SK-N-SH (cell line): ENCODE measurements around the gene CTF1. TPM values are rescaled to one million over a fixed set of nuclear protein-coding genes. Genes with fewer than 3 reads are reported as not detected.
A peak's percentile ranks its signal among the peaks of the same experiment; 100 is the strongest.

Source experiments
- CTCF ChIA-PET: fragments of 300-600, 350-600 bp; formaldehyde crosslinking; extraction: SDS; loops from one replicate; lab custom pipeline; 2021; lab: Yijun Ruan, JAX
- POLR2A ChIA-PET: fragments of 350-600 bp; sonication (Branson Sonifier 250); formaldehyde crosslinking; extraction: SDS; loops from one replicate; lab custom pipeline; 2020; ENCODE audit warnings: antibody characterized with exemption, inconsistent platforms; lab: Yijun Ruan, JAX
- DNase-seq: peaks from one replicate; pipeline ENCODE4 v3.0.0; 2012
- H2AFZ ChIP-seq: fragments of 200-600 bp; sonication (generic); 2 replicates; pipeline ENCODE4 v1.8.1; 2016; ENCODE audit warnings: antibody characterized with exemption, mild to moderate bottlenecking, low read depth
- H3F3A ChIP-seq: fragments of 200-600 bp; sonication (generic); replicated peaks from 2 replicates; pipeline ENCODE3; 2016; ENCODE audit warnings: antibody characterized with exemption, mild to moderate bottlenecking; ENCODE audit not compliant: insufficient read depth
- H3K27ac ChIP-seq, 2 experiments: fragments of 200-500 bp in 1 of 2; fragments of 200-600 bp in 1 of 2; sonication (Bioruptor generic) in 1 of 2; sonication (generic), shearing (Covaris generic) in 1 of 2; 2 replicates each; pipeline versions ENCODE4 v1.5.1 to v1.6.1; 2014 to 2016; ENCODE audit warnings: low read depth in 2 of 2, inconsistent platforms in 1 of 2, low read length in 1 of 2, mild to moderate bottlenecking in 1 of 2, mixed read lengths in 1 of 2
- H3K27me3 ChIP-seq: fragments of 200-600 bp; sonication (generic), shearing (Covaris generic); 2 replicates; pipeline ENCODE4 v1.6.1; 2016; ENCODE audit warnings: mixed run types; ENCODE audit not compliant: insufficient read depth
- H3K36me3 ChIP-seq, 2 experiments: fragments of 200-500 bp in 1 of 2; fragments of 200-600 bp in 1 of 2; sonication (Bioruptor generic) in 1 of 2; sonication (generic) in 1 of 2; replicated peaks in 1 of 2; 2 replicates each; pipeline versions ENCODE3 to v1.5.1; 2014 to 2016; ENCODE audit warnings: low read length in 1 of 2, mild to moderate bottlenecking in 1 of 2; ENCODE audit not compliant: insufficient read depth in 2 of 2, control insufficient read depth in 1 of 2
- H3K4me1 ChIP-seq, 2 experiments: fragments of 200-500 bp in 1 of 2; fragments of 200-600 bp in 1 of 2; sonication (Bioruptor generic) in 1 of 2; sonication (generic), shearing (Covaris generic) in 1 of 2; 2 replicates each; pipeline versions ENCODE4 v1.5.1 to v1.6.1; 2014 to 2016; ENCODE audit warnings: low read depth in 1 of 2, low read length in 1 of 2, mixed run types in 1 of 2; ENCODE audit not compliant: insufficient read depth in 2 of 2, control insufficient read depth in 1 of 2
- H3K4me2 ChIP-seq: fragments of 200-600 bp; sonication (generic), shearing (Covaris generic); 2 replicates; pipeline ENCODE4 v1.6.1; 2017; ENCODE audit warnings: mixed run types
- H3K4me3 ChIP-seq, 2 experiments: fragments of 200-500 bp in 1 of 2; fragments of 200-600 bp in 1 of 2; sonication (Bioruptor generic) in 1 of 2; sonication (generic), shearing (Covaris generic) in 1 of 2; 2 replicates each; pipeline versions ENCODE4 v1.5.1 to v1.8.1; 2014 to 2016; ENCODE audit warnings: low read depth in 2 of 2, inconsistent platforms in 1 of 2, low read length in 1 of 2, mild to moderate bottlenecking in 1 of 2, mixed read lengths in 1 of 2, moderate library complexity in 1 of 2
- H3K79me2 ChIP-seq: fragments of 200-600 bp; sonication (generic); 2 replicates; pipeline ENCODE4 v1.8.1; 2017; ENCODE audit warnings: mild to moderate bottlenecking; ENCODE audit not compliant: insufficient read depth
- H3K9ac ChIP-seq: fragments of 200-600 bp; sonication (generic); 2 replicates; pipeline ENCODE4 v1.6.1; 2017; ENCODE audit warnings: mixed run types
- H3K9me2 ChIP-seq: fragments of 200-600 bp; sonication (generic); 2 replicates; pipeline ENCODE4 v1.6.1; 2017; ENCODE audit warnings: mixed run types
- H3K9me3 ChIP-seq: fragments of 200-600 bp; sonication (generic); 2 replicates; pipeline ENCODE4 v1.6.1; 2017; ENCODE audit warnings: mixed run types, mild to moderate bottlenecking, moderate library complexity
- H4K20me1 ChIP-seq: fragments of 200-600 bp; sonication (generic); 2 replicates; pipeline ENCODE4 v1.6.1; 2017; ENCODE audit warnings: mild to moderate bottlenecking, mixed run types; ENCODE audit not compliant: insufficient read depth
- CHD2 ChIP-seq: fragments of 150-350 bp; IDR thresholded peaks from 2 replicates; pipeline ENCODE4 v1.6.1; 2018; ENCODE audit warnings: low read length; ENCODE audit not compliant: partially characterized antibody
- EP300 ChIP-seq, 2 experiments: IDR thresholded peaks; 2 replicates each; pipeline versions ENCODE4 v1.4.0 to v1.6.1; 2012; ENCODE audit warnings: borderline replicate concordance in 1 of 2, low read depth in 1 of 2, low read length in 1 of 2
- GABPA ChIP-seq: IDR thresholded peaks from 2 replicates; pipeline ENCODE4 v1.4.0; 2012; ENCODE audit warnings: low read depth, mild to moderate bottlenecking
- GATA2 ChIP-seq: sonication (generic); formaldehyde crosslinking; IDR thresholded peaks from 2 replicates; pipeline ENCODE4 v1.5.0; 2020; ENCODE audit warnings: mild to moderate bottlenecking, missing genetic modification reagents
- JUND ChIP-seq: IDR thresholded peaks from 2 replicates; pipeline ENCODE4 v1.4.0; 2012
- MEF2A ChIP-seq: IDR thresholded peaks from 2 replicates; pipeline ENCODE4 v1.4.0; 2012; ENCODE audit warnings: low read depth, borderline replicate concordance
- NRF1 ChIP-seq: IDR thresholded peaks from 2 replicates; pipeline ENCODE4 v1.6.1; 2012; ENCODE audit warnings: low read depth, mild to moderate bottlenecking, low read length
- RCOR1 ChIP-seq: fragments of 150-350 bp; IDR thresholded peaks from 2 replicates; pipeline ENCODE4 v1.6.1; 2017; ENCODE audit warnings: antibody characterized with exemption, low read length
- SMC3 ChIP-seq: IDR thresholded peaks from 2 replicates; pipeline ENCODE4 v1.6.1; 2012; ENCODE audit warnings: low read depth, low read length, improper control_type of control experiment
- TAF1 ChIP-seq: IDR thresholded peaks from 2 replicates; pipeline ENCODE4 v1.6.1; 2012; ENCODE audit warnings: low read depth, mild to moderate bottlenecking, low read length, moderate library complexity, borderline replicate concordance
- WGBS: methylation state at CpG from one replicate; pipeline ENCODE4 v1.1.6; 2017; ENCODE audit warnings: low lambda C conversion rate; 5-methylcytosine and 5-hydroxymethylcytosine counted together
- polyA plus RNA-seq, 3 experiments: library from polyadenylated mRNA; depleted of rRNA; stranded (reverse); fragments of >200 nt; gene quantifications; 2 replicates each; pipeline ENCODE4 v1.2.3, GENCODE V29; 2012
- TF ChIP-seq, protein P1 (sequence below): IDR thresholded peaks from 2 replicates; pipeline ENCODE4; 2012
- TF ChIP-seq, protein P2 (sequence below): fragments of 200-600 bp; sonication (generic); IDR thresholded peaks from 2 replicates; pipeline ENCODE4 v1.6.1; 2017; ENCODE audit warnings: antibody characterized with exemption, mild to moderate bottlenecking, moderate library complexity
- TF ChIP-seq, protein P3 (sequence below): fragments of 150-350 bp; IDR thresholded peaks from 2 replicates; pipeline ENCODE4 v1.6.1; 2017; ENCODE audit warnings: antibody characterized with exemption, low read length, low read depth, borderline replicate concordance

CTF1 gene
- polyA plus RNA-seq, 1 of the 3 experiments (the other 2 are of a cell fraction): 45.7 TPM

DNA sequence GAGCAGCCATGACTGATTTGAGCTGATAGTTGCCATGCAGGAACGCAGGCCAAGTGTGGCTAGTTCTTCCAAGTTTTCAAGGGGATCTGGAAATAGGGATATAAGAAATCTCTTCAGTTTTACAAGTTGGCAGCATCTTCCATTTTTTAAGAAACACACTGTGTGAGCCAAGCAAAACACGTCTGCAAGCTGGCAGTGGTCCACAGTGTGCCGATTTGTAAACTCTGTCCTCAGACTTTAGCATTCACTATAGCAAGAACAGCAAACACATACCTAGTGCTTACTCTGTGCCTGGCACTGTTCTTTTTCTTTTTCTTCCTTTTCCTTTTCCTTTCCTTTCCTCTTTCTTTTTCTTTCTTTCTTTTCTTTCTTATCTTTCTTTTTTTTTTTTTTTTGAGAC, 55.3 kb downstream of the CTF1 start:
- no peak for DNase-seq
- Histone ChIP-seq H3K4me3 (no peak overlapping the region), H3K4me1 (peaks cover 0 to 32% of the 10 kb centered on the region in 2 experiments; a peak in 1 of 4 replicates), H3K27me3 (no peaks in the 10 kb centered on the region), H3F3A (peaks cover 57% of the 10 kb centered on the region), H3K4me2 (no peak overlapping the region), H2AFZ (no peak overlapping the region), H3K79me2 (peaks cover 12% of the 10 kb centered on the region), H3K9me3 (no peaks in the 10 kb centered on the region), H3K9ac (no peak overlapping the region), H3K27ac (no peak overlapping the region), H4K20me1 (no peaks in the 10 kb centered on the region), H3K9me2 (no peaks in the 10 kb centered on the region), H3K36me3 (peaks cover 0 to 5% of the 10 kb centered on the region in 2 experiments)
- 65% methylated on average over 3 of the region's 3 CpGs for WGBS
- TF ChIP-seq, protein P1, sequence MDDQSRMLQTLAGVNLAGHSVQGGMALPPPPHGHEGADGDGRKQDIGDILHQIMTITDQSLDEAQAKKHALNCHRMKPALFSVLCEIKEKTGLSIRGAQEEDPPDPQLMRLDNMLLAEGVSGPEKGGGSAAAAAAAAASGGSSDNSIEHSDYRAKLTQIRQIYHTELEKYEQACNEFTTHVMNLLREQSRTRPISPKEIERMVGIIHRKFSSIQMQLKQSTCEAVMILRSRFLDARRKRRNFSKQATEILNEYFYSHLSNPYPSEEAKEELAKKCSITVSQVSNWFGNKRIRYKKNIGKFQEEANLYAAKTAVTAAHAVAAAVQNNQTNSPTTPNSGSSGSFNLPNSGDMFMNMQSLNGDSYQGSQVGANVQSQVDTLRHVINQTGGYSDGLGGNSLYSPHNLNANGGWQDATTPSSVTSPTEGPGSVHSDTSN: no peak
- TF ChIP-seq, protein P2, sequence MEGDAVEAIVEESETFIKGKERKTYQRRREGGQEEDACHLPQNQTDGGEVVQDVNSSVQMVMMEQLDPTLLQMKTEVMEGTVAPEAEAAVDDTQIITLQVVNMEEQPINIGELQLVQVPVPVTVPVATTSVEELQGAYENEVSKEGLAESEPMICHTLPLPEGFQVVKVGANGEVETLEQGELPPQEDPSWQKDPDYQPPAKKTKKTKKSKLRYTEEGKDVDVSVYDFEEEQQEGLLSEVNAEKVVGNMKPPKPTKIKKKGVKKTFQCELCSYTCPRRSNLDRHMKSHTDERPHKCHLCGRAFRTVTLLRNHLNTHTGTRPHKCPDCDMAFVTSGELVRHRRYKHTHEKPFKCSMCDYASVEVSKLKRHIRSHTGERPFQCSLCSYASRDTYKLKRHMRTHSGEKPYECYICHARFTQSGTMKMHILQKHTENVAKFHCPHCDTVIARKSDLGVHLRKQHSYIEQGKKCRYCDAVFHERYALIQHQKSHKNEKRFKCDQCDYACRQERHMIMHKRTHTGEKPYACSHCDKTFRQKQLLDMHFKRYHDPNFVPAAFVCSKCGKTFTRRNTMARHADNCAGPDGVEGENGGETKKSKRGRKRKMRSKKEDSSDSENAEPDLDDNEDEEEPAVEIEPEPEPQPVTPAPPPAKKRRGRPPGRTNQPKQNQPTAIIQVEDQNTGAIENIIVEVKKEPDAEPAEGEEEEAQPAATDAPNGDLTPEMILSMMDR: no peak
- no peak for TF ChIP-seq JUND
- no peak for TF ChIP-seq CHD2
- no peak for TF ChIP-seq MEF2A
- TF ChIP-seq GABPA: no peak
- no peak for TF ChIP-seq EP300 (IDR thresholded peaks at IDR 0.05; ENCODE audit: borderline replicate concordance in 1 of 2, low read depth in 1 of 2, low read length in 1 of 2)
- TF ChIP-seq RCOR1: no peak
- TF ChIP-seq TAF1: no peak
- ChIA-PET CTCF (interaction anchor here (0.6 to 6.4 kb wide), 2 partner anchors 11 to 55 kb away, joined by 3 to 45 read pairs; no protein-coding TSS in a partner anchor), POLR2A (interaction anchor here (0.6 kb wide), 1 partner anchor 185 kb away, joined by 3 read pairs; no protein-coding TSS in a partner anchor)

DNA sequence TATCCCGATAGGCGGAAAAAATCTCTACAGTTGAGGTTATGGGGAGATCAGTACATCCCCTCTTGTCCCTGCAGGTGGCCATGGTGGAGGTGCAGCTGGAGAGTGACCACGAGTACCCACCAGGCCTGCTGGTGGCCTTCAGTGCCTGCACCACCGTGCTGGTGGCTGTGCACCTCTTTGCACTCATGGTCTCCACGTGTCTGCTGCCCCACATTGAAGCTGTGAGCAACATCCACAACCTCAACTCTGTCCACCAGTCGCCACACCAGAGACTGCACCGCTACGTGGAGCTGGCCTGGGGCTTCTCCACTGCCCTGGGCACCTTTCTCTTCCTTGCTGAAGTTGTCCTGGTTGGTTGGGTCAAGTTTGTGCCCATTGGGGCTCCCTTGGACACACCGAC, 56.7 kb downstream of the CTF1 start:
- no peaks in the 10 kb centered on the region for H3K36me3 ChIP-seq
- H3K4me1 ChIP-seq: peaks cover 0 to 32% of the 10 kb centered on the region in 2 experiments; a peak in 1 of 4 replicates
- DNase-seq: no peak
- H3K4me3 ChIP-seq: no peak overlapping the region
- H3K27me3 ChIP-seq: no peaks in the 10 kb centered on the region
- H3K79me2 ChIP-seq: peaks cover 12% of the 10 kb centered on the region
- H3K9me3 ChIP-seq: no peaks in the 10 kb centered on the region
- TF ChIP-seq JUND (no peak), MEF2A (no peak), GATA2 (no peak), SMC3 (no peak), NRF1 (no peak)
- TF ChIP-seq, protein P2: no peak
- TF ChIP-seq, protein P3, sequence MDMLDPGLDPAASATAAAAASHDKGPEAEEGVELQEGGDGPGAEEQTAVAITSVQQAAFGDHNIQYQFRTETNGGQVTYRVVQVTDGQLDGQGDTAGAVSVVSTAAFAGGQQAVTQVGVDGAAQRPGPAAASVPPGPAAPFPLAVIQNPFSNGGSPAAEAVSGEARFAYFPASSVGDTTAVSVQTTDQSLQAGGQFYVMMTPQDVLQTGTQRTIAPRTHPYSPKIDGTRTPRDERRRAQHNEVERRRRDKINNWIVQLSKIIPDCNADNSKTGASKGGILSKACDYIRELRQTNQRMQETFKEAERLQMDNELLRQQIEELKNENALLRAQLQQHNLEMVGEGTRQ: no peak
- H3K9ac ChIP-seq: no peak overlapping the region
- no peaks in the 10 kb centered on the region for H4K20me1 ChIP-seq
- H3K27ac ChIP-seq: peak overlapping the region; percentile 23 to 41; a peak in 2 of 4 replicates
- no peak overlapping the region for H2AFZ ChIP-seq
- 100% methylated on average over 5 of the region's 9 CpGs for WGBS
- ChIA-PET POLR2A (no interaction called here), CTCF (interaction anchor here (0.7 to 6.4 kb wide), 14 partner anchors 9 to 503 kb away, joined by 3 to 45 read pairs (median 4); partner anchors contain the start of gene KAT8)
- no peaks in the 10 kb centered on the region for H3K9me2 ChIP-seq
- peaks cover 61% of the 10 kb centered on the region for H3F3A ChIP-seq
- H3K4me2 ChIP-seq: no peak overlapping the region
